Mesendoderm (in vitro differentiated cells): ENCODE data around the gene VAPA.

Source experiments
- DNase-seq: peaks from one replicate; pipeline ENCODE4 v3.0.0; 2013
- H2AK5ac ChIP-seq: 2 replicates; pipeline ENCODE4 v1.6.1; 2013; ENCODE audit warnings: low read length, inconsistent platforms
- H2BK120ac ChIP-seq: 2 replicates; pipeline ENCODE4 v1.6.1; 2013; ENCODE audit warnings: low read depth, mild to moderate bottlenecking, low read length, moderate library complexity, mixed read lengths
- H2BK15ac ChIP-seq: replicated peaks from 2 replicates; pipeline ENCODE4 v1.6.1; 2013; ENCODE audit warnings: low read depth, mild to moderate bottlenecking, moderate library complexity
- H2BK5ac ChIP-seq: 2 replicates; pipeline ENCODE4 v1.6.1; 2013; ENCODE audit warnings: low read length, inconsistent platforms
- H3K18ac ChIP-seq: 2 replicates; pipeline ENCODE4 v1.6.1; 2013; ENCODE audit warnings: mild to moderate bottlenecking, low read length, mixed read lengths
- H3K23ac ChIP-seq: one replicate; pipeline ENCODE4 v1.6.1; 2013; ENCODE audit warnings: low read length
- H3K27ac ChIP-seq: 2 replicates; pipeline ENCODE4 v1.5.1; 2013; ENCODE audit warnings: low read depth, mild to moderate bottlenecking, inconsistent platforms, low read length, moderate library complexity
- H3K27me3 ChIP-seq: 2 replicates; pipeline ENCODE4 v1.6.1; 2013; ENCODE audit warnings: low read length, control low read depth, mild to moderate bottlenecking, inconsistent platforms; ENCODE audit not compliant: insufficient read depth, poor library complexity
- H3K36me3 ChIP-seq: 2 replicates; pipeline ENCODE4 v1.6.1; 2013; ENCODE audit warnings: low read length, inconsistent platforms; ENCODE audit not compliant: control insufficient read depth, insufficient read depth
- H3K4ac ChIP-seq: one replicate; pipeline ENCODE4 v1.6.1; 2013; ENCODE audit warnings: low read depth, mild to moderate bottlenecking, low read length, moderate library complexity
- H3K4me1 ChIP-seq: 2 replicates; pipeline ENCODE4 v1.6.1; 2013; ENCODE audit warnings: low read depth, low read length, inconsistent platforms; ENCODE audit not compliant: control insufficient read depth
- H3K4me2 ChIP-seq: 2 replicates; pipeline ENCODE4 v1.6.1; 2013; ENCODE audit warnings: low read length
- H3K4me3 ChIP-seq: 2 replicates; pipeline ENCODE4 v1.5.1; 2013; ENCODE audit warnings: mild to moderate bottlenecking, low read length
- H3K56ac ChIP-seq: one replicate; pipeline ENCODE4 v1.6.1; 2013; ENCODE audit warnings: low read length
- H3K79me1 ChIP-seq: 2 replicates; pipeline ENCODE4 v1.6.1; 2013; ENCODE audit warnings: low read length, inconsistent platforms
- H3K79me2 ChIP-seq: 2 replicates; pipeline ENCODE4 v1.6.1; 2013; ENCODE audit warnings: mild to moderate bottlenecking, low read length; ENCODE audit not compliant: control insufficient read depth, insufficient read depth
- H3K9ac ChIP-seq: 2 replicates; pipeline ENCODE4 v1.6.1; 2013; ENCODE audit warnings: low read length, inconsistent platforms
- H4K5ac ChIP-seq: one replicate; pipeline ENCODE4 v1.6.1; 2013; ENCODE audit warnings: low read length
- H4K8ac ChIP-seq: one replicate; pipeline ENCODE4 v1.6.1; 2013; ENCODE audit warnings: low read depth, mild to moderate bottlenecking, control low read depth, low read length, moderate library complexity
- WGBS: extraction: QIAGEN DNeasy Blood & Tissue Kit; methylation state at CpG from one replicate; pipeline ENCODE4 v1.1.7; 2013; ENCODE audit warnings: low lambda C conversion rate, missing lambda C conversion rate; ENCODE audit not compliant: insufficient coverage; ENCODE audit errors: extremely low coverage; 5-methylcytosine and 5-hydroxymethylcytosine counted together

The VAPA gene

GRCh38 chr18:9951022-9951859 is 37.4 kb downstream of the VAPA start:
- Histone ChIP-seq H2BK120ac (no peak overlapping the region), H3K23ac (no peak overlapping the region), H3K4me1 (no peaks in the 10 kb centered on the region), H3K27ac (no peak overlapping the region), H3K27me3 (no peaks in the 10 kb centered on the region), H2BK5ac (no peak overlapping the region), H3K79me1 (peaks cover 8% of the 10 kb centered on the region), H4K8ac (no peak overlapping the region), H3K56ac (no peak overlapping the region), H2BK15ac (no peak overlapping the region), H3K4me2 (no peak overlapping the region), H3K4me3 (no peak overlapping the region), H3K18ac (no peak overlapping the region), H3K36me3 (peaks cover 2% of the 10 kb centered on the region), H3K79me2 (peaks cover 3% of the 10 kb centered on the region), H4K5ac (no peak overlapping the region), H3K4ac (no peak overlapping the region), H2AK5ac (no peak overlapping the region), H3K9ac (no peak overlapping the region)
- WGBS: 100% methylated on average over 1 of the region's 9 CpGs
- peak; percentile 89 for DNase-seq

GRCh38 chr18:9952633-9953416 is 39.0 kb downstream of the VAPA start:
- no peaks in the 10 kb centered on the region for H3K4me1 ChIP-seq
- H3K4me2 ChIP-seq: no peak overlapping the region
- no peak overlapping the region for H4K5ac ChIP-seq
- no peak overlapping the region for H3K4ac ChIP-seq
- H3K18ac ChIP-seq: no peak overlapping the region
- DNase-seq: no peak
- H3K9ac ChIP-seq: no peak overlapping the region
- H2AK5ac ChIP-seq: no peak overlapping the region
- H3K27ac ChIP-seq: no peak overlapping the region
- no peak overlapping the region for H3K4me3 ChIP-seq
- peaks cover 3% of the 10 kb centered on the region for H3K79me2 ChIP-seq
- no CpG with 5 or more reads among the region's 1 CpG for WGBS
- peaks cover 8% of the 10 kb centered on the region for H3K79me1 ChIP-seq
- H2BK5ac ChIP-seq: no peak overlapping the region
- H3K27me3 ChIP-seq: no peaks in the 10 kb centered on the region
- H3K23ac ChIP-seq: no peak overlapping the region
- H2BK15ac ChIP-seq: no peak overlapping the region
- no peak overlapping the region for H2BK120ac ChIP-seq
- H3K36me3 ChIP-seq: peaks cover 2% of the 10 kb centered on the region
- no peak overlapping the region for H3K56ac ChIP-seq
- no peak overlapping the region for H4K8ac ChIP-seq

GRCh38 chr18:9958861-9959399 is 45.1 kb downstream of the VAPA start:
- H3K27me3 ChIP-seq: no peaks in the 10 kb centered on the region
- H3K9ac ChIP-seq: no peak overlapping the region
- no peak overlapping the region for H2BK120ac ChIP-seq
- no peaks in the 10 kb centered on the region for H3K79me2 ChIP-seq
- no peak overlapping the region for H3K23ac ChIP-seq
- H3K4me3 ChIP-seq: no peak overlapping the region
- DNase-seq: no peak
- H4K8ac ChIP-seq: no peak overlapping the region
- no peak overlapping the region for H3K4me2 ChIP-seq
- H3K4ac ChIP-seq: no peak overlapping the region
- no peak overlapping the region for H3K27ac ChIP-seq
- H2AK5ac ChIP-seq: no peak overlapping the region
- H3K18ac ChIP-seq: no peak overlapping the region
- no peaks in the 10 kb centered on the region for H3K79me1 ChIP-seq
- WGBS: no CpG with 5 or more reads among the region's 4 CpGs
- no peaks in the 10 kb centered on the region for H3K4me1 ChIP-seq
- no peak overlapping the region for H2BK5ac ChIP-seq
- no peaks in the 10 kb centered on the region for H3K36me3 ChIP-seq
- H3K56ac ChIP-seq: no peak overlapping the region
- H4K5ac ChIP-seq: no peak overlapping the region
- no peak overlapping the region for H2BK15ac ChIP-seq

GRCh38 chr18:9959564-9959963 is 45.7 kb downstream of the VAPA start:
- Histone ChIP-seq H3K56ac (no peak overlapping the region), H3K27me3 (no peaks in the 10 kb centered on the region), H3K18ac (no peak overlapping the region), H4K8ac (no peak overlapping the region), H3K4me3 (no peak overlapping the region), H3K27ac (no peak overlapping the region), H2BK5ac (no peak overlapping the region), H4K5ac (no peak overlapping the region), H3K9ac (no peak overlapping the region), H3K79me1 (no peaks in the 10 kb centered on the region), H2BK15ac (no peak overlapping the region), H3K36me3 (no peaks in the 10 kb centered on the region), H3K4me2 (no peak overlapping the region), H3K4ac (no peak overlapping the region), H2BK120ac (no peak overlapping the region), H3K23ac (no peak overlapping the region), H2AK5ac (no peak overlapping the region), H3K4me1 (no peaks in the 10 kb centered on the region), H3K79me2 (no peaks in the 10 kb centered on the region)
- no peak for DNase-seq
- no CpG with 5 or more reads among the region's 1 CpG for WGBS

- DNase-seq: no peak
Observed at GRCh38 chr18:9960258-9960904, 46.6 kb downstream of the VAPA start.

More at GRCh38 chr18:9960258-9960904, 46.6 kb downstream of the VAPA start:
- no peak overlapping the region for H4K8ac ChIP-seq
- no CpG with 5 or more reads among the region's 7 CpGs for WGBS
- H3K4me3 ChIP-seq: no peak overlapping the region
- no peak overlapping the region for H3K4ac ChIP-seq
- no peaks in the 10 kb centered on the region for H3K36me3 ChIP-seq
- no peaks in the 10 kb centered on the region for H3K79me2 ChIP-seq
- no peak overlapping the region for H4K5ac ChIP-seq
- H3K9ac ChIP-seq: no peak overlapping the region
- no peak overlapping the region for H3K23ac ChIP-seq
- no peak overlapping the region for H3K56ac ChIP-seq
- no peak overlapping the region for H2BK15ac ChIP-seq
- no peak overlapping the region for H3K18ac ChIP-seq
- no peak overlapping the region for H2BK120ac ChIP-seq
- no peak overlapping the region for H2AK5ac ChIP-seq
- no peaks in the 10 kb centered on the region for H3K4me1 ChIP-seq
- no peak overlapping the region for H3K27ac ChIP-seq
- no peaks in the 10 kb centered on the region for H3K79me1 ChIP-seq
- H3K27me3 ChIP-seq: no peaks in the 10 kb centered on the region
- H3K4me2 ChIP-seq: no peak overlapping the region
- no peak overlapping the region for H2BK5ac ChIP-seq
